Activated T-helper 1 cell treated with anti-CD3 and anti-CD28 coated beads, Interleukin-2, amount 50 U/mL, for 16 hours (primary cell): Measurements from ENCODE around the gene NPY2R.

Experiments used
- DNase-seq, 2 donors: peaks; one replicate each; pipeline ENCODE4 v3.0.0-alpha.2; 2020; ENCODE audit warnings: low read depth in 1 of 2, low spot score in 1 of 2

Gene NPY2R

GRCh38 chr4:155208258-155209054 is at the start of gene NPY2R:
NPY2R (plus strand) TSS chr4:155208636; CDS start chr4:155213940, 5,304 bp downstream.
- no peak for DNase-seq

GRCh38 chr4:155161357-155161756 is 47.1 kb upstream of the NPY2R start:
- no peak for DNase-seq

- no peak for DNase-seq
These were observed 43.7 kb upstream of the NPY2R start for GRCh38 chr4:155164718-155165117.

GRCh38 chr4:155170569-155170968 is 37.9 kb upstream of the NPY2R start:
- DNase-seq, result no peak

- DNase-seq, result no peak
These were observed 35.1 kb upstream of the NPY2R start for GRCh38 chr4:155173371-155173770.

- DNase-seq, result no peak
These were observed 33.8 kb upstream of the NPY2R start for GRCh38 chr4:155174668-155175067.

- DNase-seq, result no peak
These were observed 29.2 kb upstream of the NPY2R start for GRCh38 chr4:155179216-155179615.

- no peak for DNase-seq
These were observed 21.5 kb upstream of the NPY2R start for GRCh38 chr4:155186972-155187371.

- no peak for DNase-seq
These were observed 20.4 kb upstream of the NPY2R start for GRCh38 chr4:155187989-155188388.

- DNase-seq, result no peak
These were observed 18.3 kb upstream of the NPY2R start for GRCh38 chr4:155190099-155190498.

GRCh38 chr4:155197757-155198156 is 10.7 kb upstream of the NPY2R start:
- no peak for DNase-seq

- DNase-seq, result no peak
These were observed 740 bp upstream of the NPY2R start for GRCh38 chr4:155207534-155208257.

GRCh38 chr4:155220025-155220424 is 11.6 kb downstream of the NPY2R start:
- no peak for DNase-seq

GRCh38 chr4:155227131-155227530 is 18.7 kb downstream of the NPY2R start:
- no peak for DNase-seq

GRCh38 chr4:155228713-155229112 is 20.3 kb downstream of the NPY2R start:
- no peak for DNase-seq

- no peak for DNase-seq
These were observed 24.0 kb downstream of the NPY2R start for GRCh38 chr4:155232432-155232831.

- no peak for DNase-seq
These were observed 25.8 kb downstream of the NPY2R start for GRCh38 chr4:155234206-155234605.

GRCh38 chr4:155237567-155237966 is 29.1 kb downstream of the NPY2R start:
- no peak for DNase-seq

GRCh38 chr4:155241225-155241624 is 32.8 kb downstream of the NPY2R start:
- no peak for DNase-seq

GRCh38 chr4:155241664-155242063 is 33.2 kb downstream of the NPY2R start:
- no peak for DNase-seq

GRCh38 chr4:155245105-155245504 is 36.7 kb downstream of the NPY2R start:
- no peak for DNase-seq
